Neutrophil (primary cell): ENCODE results near the gene TMTC2.

ENCODE experiments used
- H3K27ac ChIP-seq: fragments of 200-600 bp; sonication (generic); 2 replicates; pipeline ENCODE4 v1.5.1; 2016; ENCODE audit warnings: mild to moderate bottlenecking, moderate library complexity
- H3K27me3 ChIP-seq: fragments of 200-600 bp; sonication (generic); 2 replicates; pipeline ENCODE4 v1.6.0; 2016; ENCODE audit warnings: mild to moderate bottlenecking
- H3K36me3 ChIP-seq: fragments of 200-600 bp; sonication (generic); 2 replicates; pipeline ENCODE4 v1.5.1; 2017
- H3K4me1 ChIP-seq, 2 experiments: fragments of 200-600 bp in 1 of 2; sonication (generic) in 1 of 2; 1 replicate in 1 of 2; 2 replicates in 1 of 2; pipeline versions ENCODE4 v1.5.1 to v1.6.1; 2013 to 2016; ENCODE audit warnings: low read depth in 1 of 2, low read length in 1 of 2, mild to moderate bottlenecking in 1 of 2, moderate library complexity in 1 of 2; ENCODE audit not compliant: control insufficient read depth in 1 of 2, insufficient read depth in 1 of 2
- H3K4me3 ChIP-seq, 2 experiments: fragments of 200-600 bp in 1 of 2; sonication (generic) in 1 of 2; 1 replicate in 1 of 2; 2 replicates in 1 of 2; pipeline ENCODE4 v1.5.1; 2013 to 2016; ENCODE audit warnings: low read depth in 1 of 2, low read length in 1 of 2, mild to moderate bottlenecking in 1 of 2, moderate library complexity in 1 of 2
- H3K9me3 ChIP-seq: fragments of 200-600 bp; sonication (generic); 2 replicates; pipeline ENCODE4 v1.5.1; 2016
- TF ChIP-seq, protein P1 (sequence below): fragments of 200-600 bp; sonication (generic); IDR thresholded peaks from 2 replicates; pipeline ENCODE4 v1.5.1; 2016; ENCODE audit warnings: antibody characterized with exemption

Gene TMTC2

DNA sequence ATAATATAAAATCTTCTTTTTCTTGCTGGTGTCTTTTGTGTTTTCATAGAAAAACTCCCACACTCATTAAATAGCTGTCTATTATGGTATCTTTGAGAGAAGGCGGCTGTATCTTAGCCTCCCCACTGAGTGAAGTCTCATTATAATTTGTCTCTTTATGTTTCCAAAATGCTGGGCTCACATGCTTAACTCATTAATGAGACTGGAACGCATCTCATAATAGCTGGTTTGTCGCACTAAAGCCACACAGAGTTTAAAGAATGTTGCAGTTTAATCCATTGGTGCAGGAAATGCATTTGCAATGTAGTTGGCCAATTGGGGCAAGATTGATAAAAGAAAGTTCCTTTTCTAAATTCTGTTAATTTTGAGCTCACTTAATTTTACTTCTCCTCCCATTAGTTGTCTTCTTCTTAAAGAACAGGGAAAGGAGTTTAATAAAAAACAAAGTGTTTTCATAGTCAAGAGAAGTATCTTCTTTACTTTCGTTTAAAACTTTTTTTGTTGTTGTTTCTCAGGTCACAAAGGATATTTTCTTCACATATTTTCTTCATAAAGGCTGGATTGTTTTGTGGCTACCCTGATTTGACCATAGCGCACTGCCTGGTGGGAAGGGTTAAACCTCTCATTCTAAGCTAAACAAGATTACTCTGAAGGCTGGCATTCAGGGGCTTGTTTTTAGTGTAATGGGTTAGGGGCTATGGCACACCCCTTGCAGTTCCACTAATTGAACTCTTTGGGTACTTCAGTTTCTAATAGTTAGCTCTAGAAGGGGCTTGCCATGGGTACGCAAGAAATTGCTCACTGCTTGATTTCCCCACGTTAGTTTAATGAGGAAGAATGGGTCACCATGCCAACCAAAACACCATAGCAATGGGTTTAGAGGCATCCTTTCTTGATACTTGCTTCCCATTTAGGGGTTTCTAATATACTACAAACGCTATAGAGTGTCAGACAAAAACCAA lies 197.0 kb downstream of the TMTC2 start:
- Histone ChIP-seq H3K4me1 (peaks cover 0 to 3% of the 10 kb centered on the region in 2 experiments), H3K9me3 (no peaks in the 10 kb centered on the region), H3K27me3 (no peaks in the 10 kb centered on the region), H3K4me3 (no peak overlapping the region), H3K36me3 (no peaks in the 10 kb centered on the region), H3K27ac (no peak overlapping the region)
- TF ChIP-seq, protein P1, sequence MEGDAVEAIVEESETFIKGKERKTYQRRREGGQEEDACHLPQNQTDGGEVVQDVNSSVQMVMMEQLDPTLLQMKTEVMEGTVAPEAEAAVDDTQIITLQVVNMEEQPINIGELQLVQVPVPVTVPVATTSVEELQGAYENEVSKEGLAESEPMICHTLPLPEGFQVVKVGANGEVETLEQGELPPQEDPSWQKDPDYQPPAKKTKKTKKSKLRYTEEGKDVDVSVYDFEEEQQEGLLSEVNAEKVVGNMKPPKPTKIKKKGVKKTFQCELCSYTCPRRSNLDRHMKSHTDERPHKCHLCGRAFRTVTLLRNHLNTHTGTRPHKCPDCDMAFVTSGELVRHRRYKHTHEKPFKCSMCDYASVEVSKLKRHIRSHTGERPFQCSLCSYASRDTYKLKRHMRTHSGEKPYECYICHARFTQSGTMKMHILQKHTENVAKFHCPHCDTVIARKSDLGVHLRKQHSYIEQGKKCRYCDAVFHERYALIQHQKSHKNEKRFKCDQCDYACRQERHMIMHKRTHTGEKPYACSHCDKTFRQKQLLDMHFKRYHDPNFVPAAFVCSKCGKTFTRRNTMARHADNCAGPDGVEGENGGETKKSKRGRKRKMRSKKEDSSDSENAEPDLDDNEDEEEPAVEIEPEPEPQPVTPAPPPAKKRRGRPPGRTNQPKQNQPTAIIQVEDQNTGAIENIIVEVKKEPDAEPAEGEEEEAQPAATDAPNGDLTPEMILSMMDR, result no peak

DNA sequence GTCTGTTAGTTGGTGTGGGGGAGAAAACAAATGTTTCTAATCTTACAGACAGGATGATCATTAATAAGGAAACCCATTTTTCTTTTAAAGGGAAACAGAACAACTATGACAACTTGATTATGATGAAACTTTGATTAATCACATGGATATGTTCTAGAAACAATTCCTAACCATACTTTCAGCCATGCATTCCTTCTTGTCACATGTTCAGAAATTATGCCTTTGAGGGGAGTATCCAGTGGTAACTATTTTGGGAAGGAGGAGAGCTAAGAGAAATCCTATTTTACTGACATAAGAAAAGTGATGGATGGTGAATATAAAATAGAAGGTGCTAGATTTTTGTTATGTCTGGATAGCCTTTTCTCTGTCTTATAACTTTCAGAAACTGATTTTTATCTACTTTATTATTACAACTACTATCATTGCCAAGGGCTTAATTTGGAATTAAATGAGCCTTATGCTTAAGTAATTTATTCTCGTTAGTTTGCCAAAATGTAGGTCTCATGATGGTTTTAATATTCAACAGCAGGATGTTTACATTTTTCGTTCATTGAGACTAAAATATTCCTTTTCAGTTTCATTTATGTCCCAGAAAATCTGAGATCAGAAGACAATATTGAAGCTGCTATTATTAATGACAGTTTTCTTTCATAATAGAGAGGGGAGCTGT lies 200.1 kb downstream of the TMTC2 start:
- Histone ChIP-seq H3K4me1 (peaks cover 0 to 3% of the 10 kb centered on the region in 2 experiments), H3K27ac (no peak overlapping the region), H3K36me3 (no peaks in the 10 kb centered on the region), H3K4me3 (no peak overlapping the region), H3K27me3 (no peaks in the 10 kb centered on the region), H3K9me3 (no peaks in the 10 kb centered on the region)
- TF ChIP-seq, protein P1, result no peak

DNA sequence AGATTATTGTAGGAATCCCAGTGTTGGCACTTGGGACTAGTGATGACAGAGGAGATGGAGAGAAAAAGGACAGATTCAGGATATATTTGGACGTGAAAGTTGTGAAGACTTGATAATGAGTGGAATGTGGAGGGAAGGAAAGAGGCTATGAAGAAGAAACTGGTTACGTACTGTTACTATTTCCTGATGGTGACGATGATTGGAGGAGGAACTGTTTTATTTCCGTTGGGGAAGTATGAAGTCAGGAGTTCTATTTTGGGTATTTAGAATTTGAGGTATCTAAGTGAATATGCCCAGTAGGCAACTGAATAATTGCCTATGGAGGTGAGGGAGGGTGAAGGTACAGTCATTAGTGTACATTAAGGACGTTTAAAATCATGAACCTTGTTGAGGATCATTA lies 207.2 kb downstream of the TMTC2 start:
- peaks cover 0 to 17% of the 10 kb centered on the region in 2 experiments for H3K4me1 ChIP-seq
- TF ChIP-seq, protein P1, result no peak
- no peaks in the 10 kb centered on the region for H3K27me3 ChIP-seq
- H3K4me3 ChIP-seq, result no peak overlapping the region
- no peak overlapping the region for H3K27ac ChIP-seq
- H3K9me3 ChIP-seq, result no peaks in the 10 kb centered on the region
- no peaks in the 10 kb centered on the region for H3K36me3 ChIP-seq

DNA sequence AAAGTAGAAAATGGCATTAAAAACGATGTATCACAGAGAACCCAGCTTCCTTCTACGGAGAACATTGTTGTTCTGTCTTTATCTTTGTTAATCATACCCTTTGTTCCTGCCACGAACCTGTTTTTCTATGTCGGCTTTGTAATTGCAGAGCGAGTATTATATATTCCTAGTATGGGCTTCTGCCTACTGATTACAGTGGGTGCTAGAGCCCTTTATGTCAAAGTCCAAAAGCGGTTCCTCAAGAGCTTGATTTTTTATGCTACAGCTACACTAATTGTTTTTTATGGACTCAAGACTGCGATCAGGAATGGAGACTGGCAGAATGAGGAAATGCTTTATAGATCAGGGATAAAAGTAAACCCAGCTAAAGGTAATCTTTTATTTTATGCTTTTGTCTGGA lies 209.6 kb downstream of the TMTC2 start:
- Histone ChIP-seq H3K36me3 (no peaks in the 10 kb centered on the region), H3K4me1 (peaks cover 0 to 17% of the 10 kb centered on the region in 2 experiments), H3K27ac (no peak overlapping the region), H3K27me3 (no peaks in the 10 kb centered on the region), H3K4me3 (no peak overlapping the region), H3K9me3 (no peaks in the 10 kb centered on the region)
- TF ChIP-seq, protein P1, result no peak

DNA sequence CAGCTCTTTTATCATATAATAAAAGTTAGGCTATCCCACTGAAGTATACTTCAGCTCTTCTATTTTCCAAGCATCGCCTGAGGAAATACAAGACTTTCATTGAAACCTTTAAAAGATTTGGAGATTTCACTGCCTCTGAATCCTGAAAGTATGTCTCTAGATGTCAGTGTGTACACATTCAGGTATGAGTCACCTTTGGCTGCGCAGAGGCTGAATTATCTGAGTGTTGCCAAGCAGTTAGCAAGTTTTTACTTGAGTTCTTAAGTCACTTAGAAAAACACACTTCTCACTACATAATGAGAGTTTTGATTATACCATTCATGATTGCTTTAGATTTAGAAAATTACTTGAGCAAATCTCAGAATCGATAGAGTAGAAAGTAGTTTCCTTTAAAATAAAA lies 210.3 kb downstream of the TMTC2 start:
- Histone ChIP-seq H3K4me3 (no peak overlapping the region), H3K9me3 (no peaks in the 10 kb centered on the region), H3K27me3 (no peaks in the 10 kb centered on the region), H3K27ac (no peak overlapping the region), H3K36me3 (no peaks in the 10 kb centered on the region), H3K4me1 (peaks cover 0 to 17% of the 10 kb centered on the region in 2 experiments)
- TF ChIP-seq, protein P1, result no peak
